Measurements from ENCODE around the gene LMX1A.

The LMX1A gene

GRCh38 chr1:165287781-165288180 is 68.7 kb downstream of the LMX1A start:
- H3K27ac Mint-ChIP-seq, result peak overlapping the region; percentile 8

GRCh38 chr1:165287329-165287728 is 69.2 kb downstream of the LMX1A start:
- H3K9me3 Mint-ChIP-seq, result peaks cover 10% of the 10 kb centered on the region
- peaks cover 25% of the 10 kb centered on the region for H3K27me3 Mint-ChIP-seq (ENCODE audit: low read depth, poor library complexity)
- H3K27ac Mint-ChIP-seq, result no peak overlapping the region
- no peak for TF ChIP-seq CTCF (IDR thresholded peaks at IDR 0.05)
- peaks cover 36% of the 10 kb centered on the region for H3K4me1 Mint-ChIP-seq
- H3K36me3 Mint-ChIP-seq (ENCODE audit: low read depth), result no peaks in the 10 kb centered on the region
- no peak for DNase-seq
- H3K4me3 Mint-ChIP-seq, result no peak overlapping the region

More at GRCh38 chr1:165287781-165288180, 68.7 kb downstream of the LMX1A start:
- no peaks in the 10 kb centered on the region for H3K36me3 Mint-ChIP-seq (ENCODE audit: low read depth)
- H3K4me3 Mint-ChIP-seq, result peak overlapping the region; percentile 7
- H3K9me3 Mint-ChIP-seq, result peaks cover 10% of the 10 kb centered on the region
- no peak for DNase-seq
- no peak for TF ChIP-seq CTCF (IDR thresholded peaks at IDR 0.05)
- peaks cover 25% of the 10 kb centered on the region for H3K27me3 Mint-ChIP-seq (ENCODE audit: low read depth, poor library complexity)
- peaks cover 36% of the 10 kb centered on the region for H3K4me1 Mint-ChIP-seq

GRCh38 chr1:165284454-165284853 is 72.1 kb downstream of the LMX1A start:
- Mint-ChIP-seq H3K9me3 (no peaks in the 10 kb centered on the region), H3K36me3 (ENCODE audit: low read depth) (no peaks in the 10 kb centered on the region), H3K4me1 (peaks cover 46% of the 10 kb centered on the region), H3K4me3 (no peak overlapping the region), H3K27me3 (ENCODE audit: low read depth, poor library complexity) (peaks cover 32% of the 10 kb centered on the region), H3K27ac (no peak overlapping the region)
- DNase-seq, result no peak
- TF ChIP-seq CTCF (IDR thresholded peaks at IDR 0.05), result no peak

GRCh38 chr1:165281207-165281901 is 75.2 kb downstream of the LMX1A start:
- Mint-ChIP-seq H3K4me3 (no peak overlapping the region), H3K36me3 (ENCODE audit: low read depth) (no peaks in the 10 kb centered on the region), H3K27me3 (ENCODE audit: low read depth, poor library complexity) (peaks cover 42% of the 10 kb centered on the region), H3K9me3 (no peaks in the 10 kb centered on the region), H3K4me1 (peaks cover 28% of the 10 kb centered on the region), H3K27ac (peak overlapping the region; percentile 8)
- no peak for TF ChIP-seq CTCF (IDR thresholded peaks at IDR 0.05)
- DNase-seq, result no peak

GRCh38 chr1:165279882-165280281 is 76.6 kb downstream of the LMX1A start:
- no peaks in the 10 kb centered on the region for H3K36me3 Mint-ChIP-seq (ENCODE audit: low read depth)
- H3K4me1 Mint-ChIP-seq, result peaks cover 40% of the 10 kb centered on the region
- H3K4me3 Mint-ChIP-seq, result no peak overlapping the region
- no peaks in the 10 kb centered on the region for H3K9me3 Mint-ChIP-seq
- H3K27ac Mint-ChIP-seq, result no peak overlapping the region
- no peak for DNase-seq
- TF ChIP-seq CTCF (IDR thresholded peaks at IDR 0.05), result no peak
- peaks cover 35% of the 10 kb centered on the region for H3K27me3 Mint-ChIP-seq (ENCODE audit: low read depth, poor library complexity)

- H3K4me3 Mint-ChIP-seq, result no peak overlapping the region
- no peaks in the 10 kb centered on the region for H3K36me3 Mint-ChIP-seq (ENCODE audit: low read depth)
- peaks cover 38% of the 10 kb centered on the region for H3K4me1 Mint-ChIP-seq
- DNase-seq, result no peak
- no peak overlapping the region for H3K27ac Mint-ChIP-seq
- no peak for TF ChIP-seq CTCF (IDR thresholded peaks at IDR 0.05)
- H3K27me3 Mint-ChIP-seq (ENCODE audit: low read depth, poor library complexity), result peaks cover 24% of the 10 kb centered on the region
- no peaks in the 10 kb centered on the region for H3K9me3 Mint-ChIP-seq
Observed at GRCh38 chr1:165276314-165276713, 80.2 kb downstream of the LMX1A start.

All from nephron progenitor cell (in vitro differentiated cells).